Vagina (tissue), 2 donors: ENCODE data around the gene HMGN1. TPM values are rescaled to one million over a fixed set of nuclear protein-coding genes. Genes with fewer than 3 reads are reported as not detected.

Source experiments
- DNase-seq, 2 donors: peaks; one replicate each; pipeline ENCODE4 v3.0.0-alpha.2; 2017; ENCODE audit errors: extremely low spot score in 2 of 2
- H3K27ac ChIP-seq: fragments of 200-600 bp; sonication (generic); one replicate; pipeline ENCODE4 v1.5.1; 2019
- H3K27me3 ChIP-seq: fragments of 200-600 bp; sonication (generic); one replicate; pipeline ENCODE4 v1.5.1; 2019
- H3K36me3 ChIP-seq, 2 donors: fragments of 200-600 bp; sonication (generic); one replicate each; pipeline ENCODE4 v1.5.1; 2017 to 2019
- H3K4me1 ChIP-seq: fragments of 200-600 bp; sonication (generic); one replicate; pipeline ENCODE4 v1.5.1; 2019
- H3K4me3 ChIP-seq, 2 donors: fragments of 200-600 bp; sonication (generic); 1 replicate in 1 of 2; 2 replicates in 1 of 2; pipeline ENCODE4 v1.5.1; 2016 to 2019
- H3K9me3 ChIP-seq: fragments of 200-600 bp; sonication (generic); one replicate; pipeline ENCODE4 v1.5.1; 2019
- CTCF ChIP-seq, 3 experiments: fragments of 450-650 bp in 2 of 3; fragments of 200-600 bp in 1 of 3; sonication (generic) in 1 of 3; IDR thresholded peaks; one replicate each; pipeline ENCODE4 v1.5.1; 2017 to 2019; ENCODE audit warnings: antibody characterized with exemption in 3 of 3, mild to moderate bottlenecking in 2 of 3, moderate library complexity in 2 of 3
- POLR2A ChIP-seq, 2 donors: fragments of 450-650 bp; IDR thresholded peaks; one replicate each; pipeline ENCODE4 v1.6.1; 2017; ENCODE audit warnings: antibody characterized with exemption in 2 of 2, mild to moderate bottlenecking in 2 of 2, moderate library complexity in 2 of 2
- POLR2AphosphoS5 ChIP-seq, 2 donors: sonication (generic); formaldehyde crosslinking; IDR thresholded peaks; one replicate each; pipeline ENCODE4 v1.9.0; 2017; ENCODE audit warnings: antibody characterized with exemption in 2 of 2, mild to moderate bottlenecking in 2 of 2, low read depth in 1 of 2; ENCODE audit not compliant: insufficient read depth in 1 of 2
- intact Hi-C: fragments of 100-400 bp; cut with DNase I; formaldehyde crosslinking; loops from one replicate; pipeline ENCODE4 v1.15.1; 2023
- total RNA-seq: library from RNA; depleted of rRNA; stranded (reverse); fragments of >200 nt; gene quantifications from one replicate; pipeline ENCODE4 v1.2.3, GENCODE V29; 2016

Gene HMGN1
- total RNA-seq, 1 donor from 2014 or later = 82.0 TPM

GRCh38 chr21:39367783-39368182 is 18.9 kb upstream of the HMGN1 start:
- H3K9me3 ChIP-seq = no peaks in the 10 kb centered on the region
- TF ChIP-seq CTCF (IDR thresholded peaks at IDR 0.05) = no peak
- no peak for TF ChIP-seq POLR2AphosphoS5 (IDR thresholded peaks at IDR 0.05; ENCODE audit: insufficient read depth in 1 of 2, low read depth in 1 of 2)
- TF ChIP-seq POLR2A (IDR thresholded peaks at IDR 0.05) = no peak
- no peak overlapping the region for H3K4me3 ChIP-seq
- no peak overlapping the region for H3K27ac ChIP-seq
- H3K27me3 ChIP-seq = no peaks in the 10 kb centered on the region
- no peak for DNase-seq
- H3K4me1 ChIP-seq = no peaks in the 10 kb centered on the region
- intact Hi-C loops = no loop called here
- H3K36me3 ChIP-seq = no peaks in the 10 kb centered on the region

DNA sequence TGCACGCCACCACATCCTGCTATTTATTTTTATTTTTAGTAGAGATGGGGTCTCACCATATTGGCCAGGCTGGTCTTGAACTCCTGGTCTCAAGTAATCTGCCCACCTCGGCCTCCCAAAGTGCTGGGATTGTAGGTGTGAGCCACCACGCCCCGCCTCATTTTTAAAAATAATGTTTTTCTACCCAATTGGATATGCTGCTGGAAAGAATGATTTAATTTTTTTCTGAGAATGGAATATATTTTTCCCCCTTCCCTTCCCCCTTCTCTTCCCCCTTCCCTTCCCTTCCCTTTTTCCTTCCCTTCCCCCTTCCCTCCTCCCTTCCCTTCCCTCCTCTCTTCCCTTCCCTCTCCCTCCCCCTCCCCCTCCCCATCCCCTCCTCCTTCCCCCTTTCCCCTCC is 17.7 kb upstream of the HMGN1 start:
- intact Hi-C loops = no loop called here
- Histone ChIP-seq H3K36me3 (no peaks in the 10 kb centered on the region), H3K27me3 (no peaks in the 10 kb centered on the region), H3K4me1 (no peaks in the 10 kb centered on the region), H3K27ac (no peak overlapping the region), H3K4me3 (no peak overlapping the region), H3K9me3 (no peaks in the 10 kb centered on the region)
- DNase-seq = no peak
- no peak for TF ChIP-seq POLR2A (IDR thresholded peaks at IDR 0.05)
- TF ChIP-seq CTCF (IDR thresholded peaks at IDR 0.05) = no peak
- TF ChIP-seq POLR2AphosphoS5 (IDR thresholded peaks at IDR 0.05; ENCODE audit: insufficient read depth in 1 of 2, low read depth in 1 of 2) = no peak

GRCh38 chr21:39364949-39365348 is 16.1 kb upstream of the HMGN1 start:
- Histone ChIP-seq H3K27me3 (no peaks in the 10 kb centered on the region), H3K36me3 (no peaks in the 10 kb centered on the region), H3K4me3 (no peak overlapping the region), H3K4me1 (no peaks in the 10 kb centered on the region), H3K9me3 (no peaks in the 10 kb centered on the region), H3K27ac (no peak overlapping the region)
- no peak for DNase-seq
- intact Hi-C loops = no loop called here
- no peak for TF ChIP-seq POLR2AphosphoS5 (IDR thresholded peaks at IDR 0.05; ENCODE audit: insufficient read depth in 1 of 2, low read depth in 1 of 2)
- no peak for TF ChIP-seq CTCF (IDR thresholded peaks at IDR 0.05)
- no peak for TF ChIP-seq POLR2A (IDR thresholded peaks at IDR 0.05)

DNA sequence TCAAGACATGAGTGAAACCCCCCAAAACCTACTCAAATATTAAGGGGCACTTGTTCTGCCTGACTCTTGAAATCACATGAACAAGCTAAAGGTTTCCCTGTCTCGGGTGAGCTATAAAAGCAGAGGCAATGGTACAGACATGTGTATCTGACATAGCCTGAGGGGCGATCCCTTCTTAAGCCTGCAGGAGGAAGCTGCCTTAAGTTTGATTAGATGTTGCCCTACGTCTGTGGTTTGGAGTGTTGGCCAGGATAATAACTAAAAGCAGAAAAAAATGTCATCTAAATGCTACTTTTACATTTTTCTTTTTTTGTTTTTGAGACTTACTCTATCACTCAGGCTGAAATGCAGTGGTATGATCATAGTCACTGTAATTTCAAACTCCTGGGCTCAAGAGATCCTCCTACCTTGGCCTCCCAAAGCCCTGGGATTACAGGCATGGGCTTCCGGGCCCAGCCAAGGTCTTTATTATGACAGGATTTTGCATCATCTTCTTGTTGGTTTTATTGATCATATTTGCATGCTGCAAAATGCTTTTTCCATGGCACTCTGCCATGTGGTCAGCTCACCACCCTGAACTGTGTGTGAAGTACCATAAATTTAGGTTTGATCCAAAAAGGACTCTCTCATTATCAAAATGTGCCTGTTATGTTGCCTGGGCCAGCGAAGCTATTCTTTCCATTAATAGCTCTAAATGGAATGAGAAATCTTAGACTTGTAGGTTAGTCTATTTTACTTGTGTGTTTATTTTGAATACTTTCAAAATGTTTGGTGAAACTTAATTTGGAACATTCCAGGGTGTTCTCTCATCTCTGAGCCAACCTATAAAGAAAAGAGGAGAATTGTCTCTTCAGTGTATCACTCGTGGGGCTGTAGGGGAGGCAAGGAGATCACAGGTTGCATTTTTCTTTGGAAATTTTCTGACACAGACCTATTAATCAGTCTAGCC is 15.0 kb upstream of the HMGN1 start:
- no peaks in the 10 kb centered on the region for H3K27me3 ChIP-seq
- no peak for TF ChIP-seq CTCF (IDR thresholded peaks at IDR 0.05)
- no peak for TF ChIP-seq POLR2AphosphoS5 (IDR thresholded peaks at IDR 0.05; ENCODE audit: insufficient read depth in 1 of 2, low read depth in 1 of 2)
- TF ChIP-seq POLR2A (IDR thresholded peaks at IDR 0.05) = no peak
- DNase-seq = no peak
- no peak overlapping the region for H3K4me3 ChIP-seq
- no peaks in the 10 kb centered on the region for H3K4me1 ChIP-seq
- H3K9me3 ChIP-seq = no peaks in the 10 kb centered on the region
- intact Hi-C loops = no loop called here
- no peak overlapping the region for H3K27ac ChIP-seq
- no peaks in the 10 kb centered on the region for H3K36me3 ChIP-seq

GRCh38 chr21:39362733-39363132 is 13.8 kb upstream of the HMGN1 start:
- no peaks in the 10 kb centered on the region for H3K27me3 ChIP-seq
- no peaks in the 10 kb centered on the region for H3K36me3 ChIP-seq
- DNase-seq = no peak
- H3K4me1 ChIP-seq = no peaks in the 10 kb centered on the region
- TF ChIP-seq POLR2AphosphoS5 (IDR thresholded peaks at IDR 0.05; ENCODE audit: insufficient read depth in 1 of 2, low read depth in 1 of 2) (no peak), POLR2A (IDR thresholded peaks at IDR 0.05) (no peak), CTCF (IDR thresholded peaks at IDR 0.05) (no peak)
- intact Hi-C loops = no loop called here
- H3K27ac ChIP-seq = no peak overlapping the region
- no peak overlapping the region for H3K4me3 ChIP-seq
- H3K9me3 ChIP-seq = no peaks in the 10 kb centered on the region
